Stimulated activated CD4-positive, alpha-beta T cell treated with anti-CD3 and anti-CD28 coated beads, Interleukin-12 subunit alpha, Interleukin-12 subunit beta, amount 100 ng/mL, for 24 hours (primary cell): ENCODE measurements around the gene CA7.
"Not testable (repeated sequence)": the region's sequence is repeated elsewhere in the genome, so short reads cannot be mapped to it uniquely, and the experiment has no call there.

ENCODE experiments used
- DNase-seq, 2 experiments: peaks; one replicate each; pipeline ENCODE4 v3.0.0-alpha.2; 2020; ENCODE audit warnings: low read depth in 2 of 2

The CA7 gene

DNA sequence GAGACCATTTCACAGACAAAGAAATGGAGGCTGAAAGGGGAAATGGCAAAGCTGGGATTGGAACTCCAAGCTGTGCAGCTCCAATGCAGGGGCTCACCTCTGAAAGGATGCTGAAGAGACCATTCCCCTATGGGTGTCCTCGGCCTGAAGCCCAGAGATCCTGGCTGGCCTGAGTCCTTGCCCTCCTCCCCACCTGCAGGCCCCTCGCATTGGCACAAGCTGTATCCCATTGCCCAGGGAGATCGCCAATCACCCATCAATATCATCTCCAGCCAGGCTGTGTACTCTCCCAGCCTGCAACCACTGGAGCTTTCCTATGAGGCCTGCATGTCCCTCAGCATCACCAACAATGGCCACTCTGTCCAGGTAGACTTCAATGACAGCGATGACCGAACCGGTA lies 2.6 kb downstream of the CA7 start:
- no peak for DNase-seq

- no peak for DNase-seq
Measured at GRCh38 chr16:66847533-66848067, 3.4 kb downstream of the CA7 start.

GRCh38 chr16:66848172-66848571 lies 4.0 kb downstream of the CA7 start:
- DNase-seq: no peak

- no peak for DNase-seq
Measured at GRCh38 chr16:66849021-66849420, 4.8 kb downstream of the CA7 start.

- no peak for DNase-seq
Measured at GRCh38 chr16:66849549-66849948, 5.3 kb downstream of the CA7 start.

GRCh38 chr16:66850115-66850815 lies 6.1 kb downstream of the CA7 start:
- no peak for DNase-seq

DNA sequence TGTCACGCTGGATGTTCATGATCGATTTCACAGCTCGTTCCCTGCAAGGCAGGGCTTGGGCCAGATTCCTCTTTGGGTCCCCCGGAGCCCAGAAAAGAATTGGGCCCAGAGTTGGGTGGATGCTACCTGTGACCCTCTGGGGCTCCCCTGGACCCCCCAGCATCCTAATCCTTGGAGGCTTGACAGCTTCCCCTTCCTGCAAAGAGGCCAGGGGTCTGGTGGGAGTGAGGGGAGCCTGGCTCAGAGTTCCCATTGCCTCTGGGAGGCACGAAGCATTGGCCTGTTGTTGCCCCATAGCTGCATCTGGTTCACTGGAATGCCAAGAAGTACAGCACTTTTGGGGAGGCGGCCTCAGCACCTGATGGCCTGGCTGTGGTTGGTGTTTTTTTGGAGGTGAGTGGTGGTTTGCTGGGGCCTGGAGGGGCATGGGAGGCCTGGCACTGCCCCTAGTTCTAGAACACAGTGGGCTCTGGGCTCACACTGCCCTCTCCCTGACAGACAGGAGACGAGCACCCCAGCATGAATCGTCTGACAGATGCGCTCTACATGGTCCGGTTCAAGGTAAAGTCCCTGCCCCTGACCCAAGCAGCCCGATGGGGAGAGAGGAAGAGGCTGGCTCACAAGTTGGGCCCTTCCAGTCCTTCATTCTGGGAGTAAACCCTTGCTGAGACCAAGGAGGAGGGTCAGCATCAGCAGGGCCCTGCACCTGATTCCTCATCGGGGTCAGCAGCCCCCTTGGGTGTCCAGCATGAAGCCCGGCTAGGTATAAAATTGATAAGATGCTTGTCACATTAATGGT lies 7.2 kb downstream of the CA7 start:
- DNase-seq: no peak

GRCh38 chr16:66853261-66854139 lies 9.3 kb downstream of the CA7 start:
- no peak for DNase-seq

DNA sequence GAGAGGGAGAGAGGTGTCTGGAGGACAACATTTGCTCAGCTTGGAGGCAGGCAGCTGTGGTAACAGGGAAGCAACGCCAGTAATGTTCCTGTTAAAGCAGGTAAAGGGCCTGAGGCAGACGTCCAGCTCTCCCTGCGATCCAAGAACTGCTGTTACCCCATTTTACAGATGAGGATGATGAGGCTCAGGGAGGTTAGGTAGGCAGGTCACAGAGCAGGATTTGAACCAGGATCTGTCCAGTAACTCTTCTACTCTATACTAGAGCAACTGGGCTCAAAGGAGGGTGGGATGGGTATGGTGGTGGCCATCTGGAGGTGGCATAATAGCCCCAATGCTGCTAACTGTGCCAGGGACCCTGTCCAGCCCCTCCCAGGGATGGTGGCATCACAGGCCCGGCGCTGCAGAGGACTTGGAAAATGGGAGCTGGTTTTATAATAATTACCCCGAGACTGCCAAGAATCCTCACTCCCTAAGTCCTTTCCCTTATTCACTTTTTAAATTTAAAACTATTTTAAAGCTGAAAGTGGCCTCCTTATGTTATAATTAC lies 12.0 kb downstream of the CA7 start:
- no peak for DNase-seq

DNA sequence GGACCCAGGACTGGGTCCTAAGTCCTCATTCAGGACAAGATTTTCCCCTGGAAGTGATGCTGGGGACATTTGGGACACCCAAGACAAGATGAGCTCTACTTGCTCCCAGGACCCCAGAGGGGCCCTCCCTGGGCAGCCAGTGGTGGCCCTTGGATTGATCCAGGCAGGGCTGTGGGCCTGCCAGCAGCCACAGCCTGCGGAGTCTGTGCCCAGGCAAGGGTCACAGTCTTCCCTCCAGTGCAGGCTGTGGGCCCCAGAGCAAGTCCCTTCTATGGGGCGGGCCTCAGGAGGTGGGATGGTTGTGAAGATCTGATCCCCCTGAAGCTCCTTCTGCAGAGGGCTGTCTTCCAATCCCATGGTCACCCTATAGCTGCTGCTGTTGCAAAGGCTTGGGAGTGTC lies 12.6 kb downstream of the CA7 start:
- DNase-seq: no peak

DNA sequence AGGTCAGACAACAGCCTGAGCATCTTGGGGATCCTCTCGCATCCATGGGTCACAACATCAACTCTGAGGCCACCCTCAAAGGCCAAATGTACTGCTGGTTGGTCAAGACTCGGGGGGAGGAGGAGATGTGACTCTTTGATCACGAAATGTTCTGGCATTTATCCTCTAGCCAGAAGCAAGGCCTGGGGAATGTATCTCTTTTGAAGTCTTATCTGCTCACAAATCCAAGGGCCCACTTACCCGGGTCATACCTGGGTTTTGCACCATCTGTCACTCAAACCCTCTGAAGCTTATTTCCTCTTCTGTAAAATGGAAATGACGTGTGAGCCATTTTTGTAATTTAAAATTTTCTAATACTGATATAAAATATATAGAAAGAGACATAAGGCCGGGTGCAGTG lies 13.2 kb downstream of the CA7 start:
- DNase-seq: no peak

DNA sequence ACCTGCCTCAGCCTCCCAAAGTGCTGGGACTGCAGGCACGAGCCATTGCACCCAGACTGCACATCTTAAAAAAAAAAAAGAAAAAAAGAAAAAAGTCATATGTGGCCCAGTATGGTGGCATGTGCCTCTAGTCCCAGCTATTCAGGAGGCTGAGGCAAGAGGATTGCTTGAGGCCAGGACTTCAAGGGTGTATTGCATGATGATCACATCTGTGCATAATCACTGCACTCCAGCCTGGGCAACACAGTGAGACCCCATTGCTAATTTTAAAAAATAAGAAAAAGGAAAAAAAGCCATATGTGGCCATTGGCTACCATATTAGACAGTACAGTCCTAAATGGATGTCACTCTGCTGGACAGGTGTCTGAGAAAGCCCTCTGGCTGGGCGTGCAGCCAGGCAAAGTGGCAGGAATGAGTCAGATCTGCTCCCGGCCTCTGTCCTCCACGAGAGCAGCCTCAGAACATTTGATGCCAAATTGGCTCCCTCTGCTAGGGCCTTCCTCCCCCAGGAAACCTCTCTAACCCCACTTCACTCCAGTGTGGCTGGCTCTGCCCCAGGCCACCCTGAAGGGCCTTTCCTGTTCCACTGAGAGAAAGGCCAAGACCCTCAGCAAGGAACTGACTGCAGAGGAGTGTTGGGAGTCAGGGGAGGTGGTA lies 14.7 kb downstream of the CA7 start:
- no peak for DNase-seq

- no peak for DNase-seq
Measured at GRCh38 chr16:66859397-66860068, 15.3 kb downstream of the CA7 start.

DNA sequence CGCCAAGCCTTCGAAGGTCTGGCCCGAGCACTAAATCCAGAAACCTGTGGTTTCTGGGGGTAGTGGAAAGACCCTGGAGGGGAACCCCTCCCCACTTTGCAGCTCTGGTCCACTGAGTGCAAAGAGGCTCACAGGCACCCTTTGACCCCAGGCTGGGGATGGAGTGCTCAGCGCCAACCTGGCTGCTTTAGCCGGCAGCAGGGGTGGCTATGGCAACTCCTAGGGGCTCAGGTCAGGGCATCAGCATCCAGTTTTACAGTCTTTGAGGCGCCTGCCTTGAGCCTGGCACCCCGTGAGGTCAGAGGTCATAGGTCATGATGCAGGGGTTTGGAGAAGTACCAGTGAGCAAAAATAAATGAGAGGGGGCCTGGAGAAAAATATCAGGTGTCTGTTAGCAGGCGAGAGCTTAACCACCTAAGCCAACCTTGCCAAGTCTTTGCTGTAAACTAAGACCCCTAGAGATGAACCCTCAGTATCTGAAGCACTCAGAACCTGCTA lies 17.9 kb downstream of the CA7 start:
- no peak for DNase-seq

DNA sequence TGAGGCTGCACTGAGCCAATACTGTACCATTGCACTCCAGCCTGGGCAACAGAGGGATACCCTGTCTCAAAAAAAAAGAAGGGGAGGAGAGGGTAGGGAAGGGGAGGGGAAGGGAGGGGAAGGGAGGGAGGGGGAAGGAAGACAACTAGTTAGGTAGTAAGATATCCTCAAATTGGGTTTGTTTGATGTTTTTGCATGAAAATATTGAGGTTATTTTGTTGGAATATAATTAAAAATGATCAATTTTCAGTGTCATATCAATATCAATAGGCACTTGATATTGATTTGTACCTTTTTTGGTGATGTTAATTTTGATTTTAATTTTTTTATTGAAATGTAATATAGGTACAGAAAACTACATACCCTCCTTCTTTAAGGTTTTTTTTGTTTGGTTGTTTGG lies 19.5 kb downstream of the CA7 start:
- no peak for DNase-seq

DNA sequence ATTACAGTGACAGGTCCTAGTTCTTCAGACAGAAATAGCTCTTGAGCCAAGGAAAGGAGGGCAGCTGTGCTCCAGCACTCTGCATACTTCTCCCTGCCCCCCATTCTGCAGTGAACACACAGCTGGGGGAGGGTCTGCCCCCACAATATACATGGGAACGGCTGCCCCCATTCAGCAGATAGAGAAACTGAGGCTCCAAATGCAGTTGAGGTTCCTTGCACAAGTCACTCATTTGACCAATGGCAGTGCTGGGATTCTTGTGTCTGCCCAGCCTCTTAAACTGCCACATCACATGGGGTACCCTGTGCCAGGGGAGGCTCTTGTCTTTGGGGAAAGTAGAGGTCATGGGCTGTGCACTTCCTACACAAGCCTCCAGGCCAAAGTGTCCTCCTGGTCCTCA lies 25.2 kb downstream of the CA7 start:
- DNase-seq: no peak

DNA sequence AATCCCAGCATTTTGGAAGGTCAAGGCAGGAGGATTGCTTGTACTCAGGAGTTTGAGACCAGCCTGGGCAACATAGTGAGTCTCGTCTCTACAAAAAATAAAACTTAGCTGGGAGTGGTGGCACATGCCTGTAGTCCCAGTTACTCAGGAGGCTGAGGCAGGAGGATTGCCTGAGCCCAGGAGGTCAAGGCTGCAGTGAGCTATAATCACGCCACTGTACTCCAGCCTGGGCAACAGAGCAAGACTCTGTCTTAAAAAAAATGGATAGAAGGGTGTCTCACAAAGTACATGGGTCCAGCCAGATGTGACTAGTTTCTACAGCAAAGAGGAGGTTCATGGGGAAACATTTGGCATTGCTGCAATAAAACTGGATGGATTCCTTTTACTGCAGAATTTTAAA lies 27.1 kb downstream of the CA7 start:
- not testable (repeated sequence) for DNase-seq

DNA sequence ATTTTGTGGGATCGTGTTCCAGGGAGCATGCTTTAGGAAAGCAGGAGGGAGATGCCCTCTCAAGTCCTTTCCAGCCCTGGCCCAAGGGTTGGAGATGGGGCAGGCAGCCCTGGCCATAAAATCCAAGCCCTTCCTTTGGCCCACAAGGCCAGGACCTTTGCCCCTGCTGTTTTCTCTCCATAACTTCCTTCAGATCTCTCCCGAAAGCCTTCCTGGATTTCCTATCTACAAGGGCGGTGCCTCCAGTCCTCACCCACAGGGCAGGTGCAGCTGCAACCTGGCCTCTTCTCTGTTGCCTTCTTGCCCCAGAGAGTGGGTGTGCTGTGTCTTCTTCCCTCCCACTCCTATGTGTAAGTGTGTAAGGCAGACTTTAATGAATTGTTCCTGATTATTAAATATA lies 27.6 kb downstream of the CA7 start:
- DNase-seq: no peak

DNA sequence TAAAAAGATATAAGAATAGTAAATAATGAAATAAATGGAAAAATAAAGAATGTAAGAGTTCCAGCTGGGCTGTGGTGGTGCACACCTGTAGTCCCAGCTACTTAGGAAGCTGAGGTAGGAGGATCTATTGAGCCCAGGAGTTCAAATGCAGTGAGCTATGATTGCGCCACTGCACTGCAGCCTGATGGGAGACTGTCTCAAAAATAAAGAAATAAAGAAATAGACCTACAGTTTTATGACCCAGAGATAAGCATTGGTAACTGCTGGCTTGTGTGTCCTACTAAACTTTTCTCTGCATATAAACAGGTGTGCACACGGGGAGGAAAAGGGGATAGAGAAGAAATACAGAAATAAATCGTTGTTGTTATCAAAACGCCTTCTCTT lies 28.3 kb downstream of the CA7 start:
- no peak for DNase-seq

DNA sequence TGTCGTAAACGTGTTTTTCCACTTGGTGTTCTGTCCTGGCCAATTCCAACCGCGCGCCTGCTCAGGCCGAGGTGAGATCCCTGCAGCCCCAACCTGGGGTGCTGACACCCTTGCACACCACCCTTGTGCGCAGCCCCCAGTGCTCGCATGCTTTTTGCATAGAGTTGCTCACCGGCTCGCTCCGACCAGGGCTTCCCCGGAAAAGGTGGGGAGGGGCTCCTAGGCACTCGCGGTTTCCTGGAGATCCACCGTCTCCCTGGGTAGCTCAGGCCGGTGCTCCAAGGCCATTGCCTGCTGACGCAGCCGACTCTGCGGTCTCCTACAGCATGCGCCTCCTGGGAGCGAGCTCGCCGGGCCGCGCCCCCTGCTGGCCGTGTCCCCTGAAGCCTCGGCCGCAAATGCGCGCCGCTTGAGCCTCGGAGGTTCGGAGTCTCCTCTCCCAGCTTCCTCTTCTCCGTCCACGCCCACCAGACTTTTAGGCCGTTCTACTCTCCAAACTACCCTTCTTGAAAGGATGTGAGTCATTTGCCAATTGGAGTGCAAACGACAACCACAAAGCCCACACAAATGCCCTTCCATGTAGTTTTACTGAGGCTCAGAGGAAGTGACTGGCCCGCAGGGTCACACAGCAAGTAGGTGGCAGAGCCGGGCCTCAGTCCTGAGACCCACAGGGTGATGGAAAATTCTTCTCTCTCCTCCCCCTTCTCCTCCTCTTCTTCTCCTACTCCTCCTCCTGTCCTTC lies 28.9 kb downstream of the CA7 start:
- DNase-seq: peak; percentile 85 to 94
